GM23338 (cell line): ENCODE measurements around the gene AP4S1. TPM values are rescaled to one million over a fixed set of nuclear protein-coding genes. Genes with fewer than 3 reads are reported as not detected.

ENCODE experiments used
- ATAC-seq: fragments of 200-7000 bp; cut with Tn5 transposase; 3 replicates; pipeline ENCODE4 v1.9.1; 2020
- DNase-seq: peaks from one replicate; pipeline ENCODE4 v3.0.0-alpha.2; 2015; ENCODE audit warnings: low spot score
- H2AFZ ChIP-seq: fragments of 200-600 bp; sonication (generic); 2 replicates; pipeline ENCODE4 v1.8.0; 2016; ENCODE audit warnings: antibody characterized with exemption, mild to moderate bottlenecking, moderate library complexity
- H3F3A ChIP-seq: fragments of 200-600 bp; sonication (generic); replicated peaks from 2 replicates; pipeline ENCODE4 v1.8.0; 2017; ENCODE audit warnings: antibody characterized with exemption, mixed run types, low read depth
- H3K27ac ChIP-seq: fragments of 200-600 bp; sonication (generic); 2 replicates; pipeline ENCODE4 v1.6.1; 2016; ENCODE audit warnings: low read depth
- H3K27me3 ChIP-seq: fragments of 200-600 bp; sonication (generic); 2 replicates; pipeline ENCODE4 v1.8.0; 2016; ENCODE audit warnings: mild to moderate bottlenecking, mixed run types, moderate library complexity; ENCODE audit not compliant: insufficient read depth
- H3K36me3 ChIP-seq: fragments of 200-600 bp; sonication (generic); 2 replicates; pipeline ENCODE4 v1.8.0; 2016; ENCODE audit warnings: mild to moderate bottlenecking; ENCODE audit not compliant: insufficient read depth
- H3K4me1 ChIP-seq: fragments of 200-600 bp; sonication (generic); 2 replicates; pipeline ENCODE4 v1.8.0; 2016; ENCODE audit warnings: mild to moderate bottlenecking, moderate library complexity; ENCODE audit not compliant: insufficient read depth
- H3K4me2 ChIP-seq: fragments of 200-600 bp; sonication (generic); 2 replicates; pipeline ENCODE4 v1.7.1; 2017; ENCODE audit warnings: mixed run types
- H3K4me3 ChIP-seq: fragments of 200-600 bp; sonication (generic); 2 replicates; pipeline ENCODE4 v1.6.1; 2016; ENCODE audit warnings: mixed run types
- H3K79me2 ChIP-seq: fragments of 200-600 bp; sonication (generic); replicated peaks from 2 replicates; pipeline ENCODE4 v1.8.0; 2017; ENCODE audit warnings: mild to moderate bottlenecking; ENCODE audit not compliant: insufficient read depth
- H3K9me2 ChIP-seq: fragments of 200-600 bp; sonication (generic); 2 replicates; pipeline ENCODE4 v1.8.0; 2017; ENCODE audit not compliant: insufficient read depth
- H4K20me1 ChIP-seq: fragments of 200-600 bp; sonication (generic); replicated peaks from 2 replicates; pipeline ENCODE4 v1.8.0; 2017; ENCODE audit warnings: mild to moderate bottlenecking; ENCODE audit not compliant: insufficient read depth
- H3K27ac Mint-ChIP-seq: 2 replicates; pipeline ENCODE4 v1.8.0; 2020; ENCODE audit warnings: inconsistent platforms, mild to moderate bottlenecking, moderate library complexity, mixed read lengths
- H3K27me3 Mint-ChIP-seq: 3 replicates; pipeline ENCODE4 v1.8.0; 2022; ENCODE audit warnings: low read depth, mild to moderate bottlenecking, moderate library complexity, mixed read lengths, inconsistent platforms; ENCODE audit not compliant: insufficient read depth, poor library complexity
- H3K36me3 Mint-ChIP-seq: 3 replicates; pipeline ENCODE4 v1.8.0; 2021; ENCODE audit warnings: low read depth, mild to moderate bottlenecking, inconsistent platforms, moderate library complexity, mixed read lengths
- H3K4me1 Mint-ChIP-seq: 3 replicates; pipeline ENCODE4 v1.8.0; 2020; ENCODE audit warnings: mild to moderate bottlenecking, inconsistent platforms, mixed read lengths
- H3K4me3 Mint-ChIP-seq: 3 replicates; pipeline ENCODE4 v1.8.0; 2021; ENCODE audit warnings: moderate library complexity, mild to moderate bottlenecking, inconsistent platforms, mixed read lengths
- H3K9me3 Mint-ChIP-seq: 3 replicates; pipeline ENCODE4 v1.8.0; 2020; ENCODE audit warnings: moderate library complexity, mild to moderate bottlenecking, inconsistent platforms, mixed read lengths
- CREB1 ChIP-seq: fragments of 250-450 bp; sonication (Bioruptor Pico); IDR thresholded peaks from 2 replicates; pipeline ENCODE4 v1.5.0; 2020; ENCODE audit warnings: low read depth, mild to moderate bottlenecking, moderate library complexity
- ETS1 ChIP-seq: IDR thresholded peaks from 2 replicates; pipeline ENCODE4 v1.6.1; 2016; ENCODE audit warnings: antibody characterized with exemption
- EZH2 ChIP-seq: fragments of 200-600 bp; sonication (generic); IDR thresholded peaks from one replicate; pipeline ENCODE4 v1.8.0; 2017; ENCODE audit warnings: antibody characterized with exemption, mild to moderate bottlenecking, low read depth; ENCODE audit not compliant: unreplicated experiment
- EZH2phosphoT487 ChIP-seq: fragments of 200-600 bp; sonication (generic); IDR thresholded peaks from one replicate; pipeline ENCODE4 v1.8.1; 2018; ENCODE audit warnings: antibody characterized with exemption; ENCODE audit not compliant: unreplicated experiment
- NANOG ChIP-seq: IDR thresholded peaks from 2 replicates; pipeline ENCODE4 v1.6.1; 2016; ENCODE audit warnings: antibody characterized with exemption, borderline replicate concordance
- POLR2AphosphoS5 ChIP-seq: IDR thresholded peaks from 2 replicates; pipeline ENCODE4 v1.6.1; 2016; ENCODE audit warnings: antibody characterized with exemption, low read depth
- REST ChIP-seq: IDR thresholded peaks from one replicate; pipeline ENCODE4 v1.6.1; 2018; ENCODE audit warnings: antibody characterized with exemption; ENCODE audit not compliant: unreplicated experiment
- STAT1 ChIP-seq: IDR thresholded peaks from one replicate; pipeline ENCODE4 v1.6.1; 2016; ENCODE audit warnings: antibody characterized with exemption; ENCODE audit not compliant: unreplicated experiment
- ZNF114 ChIP-seq: fragments of 250-450 bp; sonication (Bioruptor Pico); IDR thresholded peaks from 2 replicates; pipeline ENCODE4 v1.5.0; 2020; ENCODE audit warnings: mild to moderate bottlenecking, moderate library complexity
- ZNF331 ChIP-seq: fragments of 250-450 bp; sonication (Bioruptor Pico); IDR thresholded peaks from 2 replicates; pipeline ENCODE4 v1.5.0; 2020; ENCODE audit warnings: low read depth, mild to moderate bottlenecking, moderate library complexity
- polyA plus RNA-seq: library from polyadenylated mRNA; unstranded; fragments of >200 nt; fragmentation: Nextera tagmentation; extraction: Ambion mirVana; gene quantifications from 2 replicates; pipeline ENCODE4 v1.2.1, GENCODE V29; 2016
- total RNA-seq: library from RNA; depleted of rRNA; stranded (reverse); fragments of >200 nt; shearing (Covaris generic); gene quantifications from 2 replicates; pipeline ENCODE4 v1.2.3, GENCODE V29; 2014

AP4S1 gene
- total and polyA plus RNA-seq, 2 experiments from 2014 or later, result 13.4 to 15.7 TPM

- Histone ChIP-seq H3K9me2 (no peaks in the 10 kb centered on the region; the same call in 1 of the 2 replicates), H3K79me2 (peaks cover 100% of the 10 kb centered on the region), H3K36me3 (no peaks in the 10 kb centered on the region; the same call in 1 of the 2 replicates), H2AFZ (no peak overlapping the region), H3K4me3 (no peak overlapping the region), H4K20me1 (peaks cover 35% of the 10 kb centered on the region), H3K4me1 (peaks cover 54% of the 10 kb centered on the region), H3K27ac (peak overlapping the region; percentile 83), H3K27me3 (no peaks in the 10 kb centered on the region), H3F3A (peaks cover 14% of the 10 kb centered on the region; the same call in 1 of the 2 replicates), H3K4me2 (peak overlapping the region; percentile 55; the same call in 1 of the 2 replicates)
- Mint-ChIP-seq H3K4me3 (no peak overlapping the region), H3K36me3 (peaks cover 37% of the 10 kb centered on the region; the same call in 2 of the 3 replicates), H3K4me1 (peaks cover 58% of the 10 kb centered on the region), H3K9me3 (peaks cover 11% of the 10 kb centered on the region; the same call in 2 of the 3 replicates), H3K27ac (no peak overlapping the region), H3K27me3 (peaks cover 5% of the 10 kb centered on the region)
- ATAC-seq (peak; percentile 14; the same call in 1 of the 3 replicates), DNase-seq (peak; percentile 33)
- no peak for TF ChIP-seq POLR2AphosphoS5
- TF ChIP-seq ZNF331 (CRISPR knock-in tag), result no peak
These were observed 27.2 kb upstream of the AP4S1 start for GRCh38 chr14:30998100-30998706.

DNA sequence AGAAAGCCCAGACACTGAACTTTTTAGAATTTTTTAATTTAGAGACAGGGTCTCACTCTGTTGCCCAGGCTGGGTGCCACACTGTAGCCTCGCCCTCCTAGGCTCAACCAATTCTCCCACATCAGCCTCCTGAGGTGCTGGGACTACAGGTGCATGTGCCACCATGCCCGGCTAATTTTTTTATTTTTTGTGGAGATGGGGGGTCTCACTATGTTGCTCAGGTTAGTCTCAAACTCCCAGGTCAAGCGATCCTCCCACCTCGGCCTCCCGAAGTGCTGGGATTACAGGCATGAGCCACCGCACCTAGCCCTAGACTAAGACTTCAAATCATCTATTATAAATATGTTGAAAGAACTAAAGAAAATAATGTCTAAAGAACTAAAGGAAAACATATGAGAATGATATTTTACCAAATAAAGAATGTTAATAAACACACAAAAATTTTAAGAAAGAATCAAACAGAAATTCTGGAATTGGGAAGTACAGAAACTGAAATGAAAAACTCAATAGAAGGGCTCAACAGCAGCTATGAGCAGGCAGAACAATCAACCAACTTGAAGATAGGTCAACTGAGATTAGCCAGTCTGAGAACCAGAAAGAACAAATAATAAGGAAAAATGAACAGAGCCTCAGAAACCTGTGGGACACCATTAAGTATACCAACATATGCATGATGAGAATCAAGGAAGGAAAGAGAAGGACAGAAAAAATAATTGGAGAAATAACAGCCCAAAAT is 26.2 kb upstream of the AP4S1 start:
- H3K4me3 Mint-ChIP-seq, result no peak overlapping the region
- Histone ChIP-seq H3K9me2 (no peaks in the 10 kb centered on the region), H3K27me3 (no peaks in the 10 kb centered on the region), H2AFZ (no peak overlapping the region), H3K4me1 (peaks cover 54% of the 10 kb centered on the region), H3F3A (peaks cover 14% of the 10 kb centered on the region; the same call in 1 of the 2 replicates), H4K20me1 (peaks cover 37% of the 10 kb centered on the region), H3K27ac (no peak overlapping the region), H3K36me3 (no peaks in the 10 kb centered on the region; the same call in 1 of the 2 replicates), H3K4me3 (no peak overlapping the region), H3K4me2 (no peak overlapping the region), H3K79me2 (peaks cover 100% of the 10 kb centered on the region)
- H3K27me3 Mint-ChIP-seq, result peaks cover 2% of the 10 kb centered on the region
- TF ChIP-seq STAT1 (no peak), NANOG (no peak)
- no peak overlapping the region for H3K27ac Mint-ChIP-seq
- H3K36me3 Mint-ChIP-seq, result peaks cover 40% of the 10 kb centered on the region; the same call in 2 of the 3 replicates
- peaks cover 11% of the 10 kb centered on the region; the same call in 2 of the 3 replicates for H3K9me3 Mint-ChIP-seq
- ATAC-seq (no peak), DNase-seq (no peak)
- H3K4me1 Mint-ChIP-seq, result peaks cover 60% of the 10 kb centered on the region

- peaks cover 2% of the 10 kb centered on the region for H3K27me3 Mint-ChIP-seq
- Histone ChIP-seq H3K4me2 (peak overlapping the region; percentile 16; the same call in 1 of the 2 replicates), H3K79me2 (peaks cover 100% of the 10 kb centered on the region), H3F3A (peaks cover 14% of the 10 kb centered on the region; the same call in 1 of the 2 replicates), H3K27me3 (no peaks in the 10 kb centered on the region), H3K9me2 (no peaks in the 10 kb centered on the region), H3K4me1 (peaks cover 54% of the 10 kb centered on the region), H3K36me3 (no peaks in the 10 kb centered on the region; the same call in 1 of the 2 replicates), H3K4me3 (no peak overlapping the region), H2AFZ (no peak overlapping the region), H3K27ac (no peak overlapping the region), H4K20me1 (peaks cover 32% of the 10 kb centered on the region)
- H3K4me3 Mint-ChIP-seq, result no peak overlapping the region
- peaks cover 11% of the 10 kb centered on the region; the same call in 2 of the 3 replicates for H3K9me3 Mint-ChIP-seq
- H3K4me1 Mint-ChIP-seq, result peaks cover 61% of the 10 kb centered on the region
- no peak overlapping the region; the same call in 1 of the 2 replicates for H3K27ac Mint-ChIP-seq
- ATAC-seq (no peak), DNase-seq (peak; percentile 18)
- peaks cover 43% of the 10 kb centered on the region; the same call in 2 of the 3 replicates for H3K36me3 Mint-ChIP-seq
- no peak for TF ChIP-seq POLR2AphosphoS5
- TF ChIP-seq EZH2phosphoT487, result no peak
- TF ChIP-seq EZH2, result no peak
- TF ChIP-seq STAT1, result no peak
- no peak for TF ChIP-seq ZNF114 (CRISPR knock-in tag)
- TF ChIP-seq REST, result no peak
- no peak for TF ChIP-seq CREB1
- TF ChIP-seq ETS1, result no peak
These were observed 24.7 kb upstream of the AP4S1 start for GRCh38 chr14:31000629-31001338.
